Astrocyte of the cerebellum (primary cell): ENCODE measurements around the gene CPXM2.

ENCODE experiments used
- DNase-seq: peaks from one replicate; pipeline ENCODE4 v3.0.0-alpha.2; 2011; ENCODE audit warnings: low read depth
- H3K4me3 ChIP-seq: 2 replicates; pipeline ENCODE4 v1.5.1; 2011; ENCODE audit warnings: mild to moderate bottlenecking, low read depth, low read length, moderate library complexity
- in situ Hi-C: cut with HindIII; loops from 2 replicates; pipeline ENCODE4 v1.10.0; 2017; ENCODE audit warnings: low sequenced_read_pairs
- TF ChIP-seq, protein P1 (sequence below): IDR thresholded peaks from 2 replicates; pipeline ENCODE4 v1.5.1; 2012; ENCODE audit warnings: low read length, low read depth, moderate library complexity, mild to moderate bottlenecking; ENCODE audit errors: missing control alignments

The CPXM2 gene

DNA sequence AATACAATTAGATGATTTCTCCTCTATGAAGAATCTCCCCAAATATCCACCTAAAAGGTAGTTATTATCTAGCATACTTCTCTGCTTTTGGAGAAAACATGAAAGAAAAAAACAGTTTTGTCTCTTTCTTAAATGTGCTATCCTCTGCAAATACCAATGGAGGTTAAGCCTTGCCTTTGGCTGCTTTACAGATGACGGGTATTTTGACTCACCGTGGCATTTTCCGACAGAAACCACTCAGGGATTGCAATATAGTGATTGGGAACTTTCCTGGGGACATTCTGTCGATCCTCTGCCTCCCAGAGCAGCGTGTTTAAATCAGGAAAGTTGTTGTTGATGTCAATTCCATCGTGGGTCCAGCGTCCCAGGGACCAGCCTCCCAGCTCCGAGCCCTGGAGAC lies 124.8 kb downstream of the CPXM2 start:
- TF ChIP-seq, protein P1, sequence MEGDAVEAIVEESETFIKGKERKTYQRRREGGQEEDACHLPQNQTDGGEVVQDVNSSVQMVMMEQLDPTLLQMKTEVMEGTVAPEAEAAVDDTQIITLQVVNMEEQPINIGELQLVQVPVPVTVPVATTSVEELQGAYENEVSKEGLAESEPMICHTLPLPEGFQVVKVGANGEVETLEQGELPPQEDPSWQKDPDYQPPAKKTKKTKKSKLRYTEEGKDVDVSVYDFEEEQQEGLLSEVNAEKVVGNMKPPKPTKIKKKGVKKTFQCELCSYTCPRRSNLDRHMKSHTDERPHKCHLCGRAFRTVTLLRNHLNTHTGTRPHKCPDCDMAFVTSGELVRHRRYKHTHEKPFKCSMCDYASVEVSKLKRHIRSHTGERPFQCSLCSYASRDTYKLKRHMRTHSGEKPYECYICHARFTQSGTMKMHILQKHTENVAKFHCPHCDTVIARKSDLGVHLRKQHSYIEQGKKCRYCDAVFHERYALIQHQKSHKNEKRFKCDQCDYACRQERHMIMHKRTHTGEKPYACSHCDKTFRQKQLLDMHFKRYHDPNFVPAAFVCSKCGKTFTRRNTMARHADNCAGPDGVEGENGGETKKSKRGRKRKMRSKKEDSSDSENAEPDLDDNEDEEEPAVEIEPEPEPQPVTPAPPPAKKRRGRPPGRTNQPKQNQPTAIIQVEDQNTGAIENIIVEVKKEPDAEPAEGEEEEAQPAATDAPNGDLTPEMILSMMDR = no peak
- H3K4me3 ChIP-seq = no peak overlapping the region
- DNase-seq = no peak
- in situ Hi-C loops = loop anchor here (5.0 kb wide), 1 partner anchor 74 kb away; no protein-coding TSS in a partner anchor

DNA sequence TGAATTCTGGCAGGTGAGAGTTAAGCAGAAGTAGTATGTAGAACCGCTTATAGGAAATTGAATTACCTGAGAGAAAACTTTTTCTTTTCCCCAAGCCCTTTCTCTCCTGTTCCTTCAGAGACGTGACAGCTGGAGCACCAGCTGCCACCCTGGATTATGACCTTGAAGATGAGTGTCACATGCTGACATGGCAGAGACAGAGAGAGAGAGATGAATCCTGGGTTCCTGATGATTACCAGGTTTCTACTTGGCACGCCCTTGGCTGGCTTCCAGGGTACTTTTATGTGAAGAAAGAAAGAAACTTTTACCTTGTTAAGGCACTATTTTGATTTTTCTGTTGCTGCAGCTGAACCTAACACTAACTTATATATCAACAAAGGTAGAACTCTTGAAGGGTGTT lies 125.6 kb downstream of the CPXM2 start:
- H3K4me3 ChIP-seq = no peak overlapping the region
- TF ChIP-seq, protein P1 = no peak
- DNase-seq = no peak
- in situ Hi-C loops = loop anchor here (5.0 kb wide), 1 partner anchor 74 kb away; no protein-coding TSS in a partner anchor

DNA sequence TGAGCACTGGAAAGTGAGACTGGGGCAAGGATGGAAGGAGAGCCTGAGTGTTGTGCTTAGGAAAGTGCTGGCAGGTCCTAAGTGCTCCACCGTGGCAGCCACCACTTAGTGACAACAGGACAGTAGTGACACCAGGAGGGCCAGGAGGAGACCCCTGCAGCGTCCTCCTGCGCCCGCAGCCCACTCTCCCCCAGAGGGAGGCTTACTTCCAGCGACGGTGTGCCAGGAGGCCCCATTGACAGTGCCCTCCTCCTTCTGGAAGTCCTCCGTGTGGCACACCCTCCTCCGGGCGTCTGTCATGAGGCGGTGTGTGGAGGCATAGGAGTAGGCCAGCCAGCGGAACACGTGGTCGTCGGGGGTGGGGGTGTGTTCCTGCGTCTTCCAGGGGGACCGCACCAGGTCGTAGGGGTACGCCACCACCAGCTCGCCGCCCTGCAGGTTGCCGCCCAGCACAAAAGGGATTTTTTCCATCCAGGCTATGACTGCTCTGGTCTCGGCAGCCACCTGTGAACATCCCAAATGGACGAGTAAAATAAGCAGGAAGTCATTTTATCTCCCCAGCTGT lies 129.9 kb downstream of the CPXM2 start:
- DNase-seq = no peak
- TF ChIP-seq, protein P1 = no peak
- in situ Hi-C loops = no loop called here
- H3K4me3 ChIP-seq = no peak overlapping the region

DNA sequence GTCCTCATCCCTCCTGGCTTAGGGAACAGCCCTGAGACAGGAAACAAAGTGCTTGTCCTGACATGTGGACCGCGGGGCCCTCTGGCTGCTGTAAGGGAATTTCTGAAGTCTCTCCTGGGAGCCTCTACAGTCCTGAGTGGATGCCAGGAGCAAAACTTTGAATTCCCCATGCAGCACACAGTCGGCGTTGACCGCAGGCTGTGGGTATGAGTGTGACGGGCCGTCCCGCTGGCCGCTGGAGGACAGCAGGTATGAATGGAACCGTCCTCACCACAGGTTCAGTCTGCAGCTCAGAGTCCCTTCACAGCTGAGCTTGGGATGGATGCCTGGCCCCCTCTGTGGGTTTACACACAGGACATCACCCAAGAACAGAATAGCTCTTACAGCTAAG lies 130.6 kb downstream of the CPXM2 start:
- in situ Hi-C loops = no loop called here
- TF ChIP-seq, protein P1 = no peak
- no peak for DNase-seq
- no peak overlapping the region for H3K4me3 ChIP-seq

DNA sequence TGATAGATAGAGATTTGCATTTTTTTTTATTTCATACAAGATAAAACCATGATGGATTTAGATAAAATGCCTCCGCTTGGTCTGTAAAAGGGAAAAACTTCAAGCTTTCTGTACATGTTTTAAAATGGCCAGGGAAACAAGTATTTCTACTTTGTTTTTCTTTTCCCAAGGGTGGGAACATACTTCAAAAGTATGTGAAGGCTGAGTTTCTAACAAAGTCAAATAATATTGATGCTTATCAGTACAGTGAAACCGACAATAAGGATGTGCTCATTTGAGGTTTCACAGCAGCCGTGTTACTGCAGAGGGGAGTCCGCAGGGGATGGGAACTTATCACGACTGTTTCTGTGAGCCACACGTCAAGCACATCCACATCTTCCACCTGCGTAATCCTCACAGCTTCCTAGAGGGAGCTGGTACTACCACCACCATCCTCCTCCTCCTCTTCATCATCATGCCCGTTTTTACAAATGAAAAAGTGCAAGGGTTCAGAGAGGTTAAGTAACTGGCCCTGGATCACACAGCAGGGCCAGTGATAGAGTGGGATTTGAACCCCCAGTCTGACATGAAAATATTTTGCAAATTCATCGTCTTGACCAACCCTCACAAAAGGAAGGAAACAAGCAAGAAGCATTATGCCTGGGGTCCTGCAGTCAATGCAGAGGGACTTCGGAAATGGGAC lies 131.1 kb downstream of the CPXM2 start:
- in situ Hi-C loops = no loop called here
- H3K4me3 ChIP-seq = no peak overlapping the region
- no peak for DNase-seq
- TF ChIP-seq, protein P1 = no peak

DNA sequence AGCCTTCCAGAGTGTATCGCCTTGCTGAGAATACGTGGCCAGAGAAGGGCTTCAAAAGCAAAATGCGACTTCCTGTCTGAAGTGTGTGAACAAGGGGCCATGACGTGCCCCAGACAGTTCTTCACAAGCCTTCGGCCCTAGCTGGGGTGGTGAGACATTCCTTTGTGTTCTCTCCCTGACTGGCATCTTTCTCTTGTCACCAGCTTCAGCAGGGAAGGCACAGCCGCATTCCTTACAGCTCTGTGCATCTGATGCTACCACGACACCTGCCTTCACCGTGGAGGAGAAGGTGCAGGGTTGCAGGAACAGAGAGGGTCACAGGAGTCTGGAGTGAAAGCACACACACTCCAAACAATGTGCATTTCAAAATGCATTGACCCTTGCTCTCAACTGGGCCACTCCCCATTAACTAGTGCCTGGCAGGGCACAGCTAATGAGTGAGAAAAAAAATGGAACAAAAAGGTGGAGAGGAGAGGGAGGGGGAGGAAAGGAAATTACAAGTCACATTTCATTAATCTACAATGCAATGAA lies 132.0 kb downstream of the CPXM2 start:
- H3K4me3 ChIP-seq = no peak overlapping the region
- TF ChIP-seq, protein P1 = no peak
- DNase-seq = no peak
- in situ Hi-C loops = no loop called here
